ENCODE measurements around the gene SLC37A4. TPM values are rescaled to one million over a fixed set of nuclear protein-coding genes. Genes with fewer than 3 reads are reported as not detected.

Gene SLC37A4
- total and polyA plus RNA-seq, 2 of the 13 experiments (the other 11 are each of a cell fraction or from before 2014, with no cell fraction given), result 43.0 to 56.1 TPM

GRCh38 chr11:119030329-119031047 is at the start of gene SLC37A4 (continued):
- peak; percentile 88 for TF ChIP-seq ZNF574 (CRISPR knock-in tag; IDR thresholded peaks at IDR 0.05)
- no peak for TF ChIP-seq ATF5 (CRISPR knock-in tag; IDR thresholded peaks at IDR 0.05; ENCODE audit: low read depth)
- TF ChIP-seq KMT2B (CRISPR knock-in tag; IDR thresholded peaks at IDR 0.05), result peak; percentile 82; the same call in 1 of the 2 replicates
- TF ChIP-seq, protein P1, sequence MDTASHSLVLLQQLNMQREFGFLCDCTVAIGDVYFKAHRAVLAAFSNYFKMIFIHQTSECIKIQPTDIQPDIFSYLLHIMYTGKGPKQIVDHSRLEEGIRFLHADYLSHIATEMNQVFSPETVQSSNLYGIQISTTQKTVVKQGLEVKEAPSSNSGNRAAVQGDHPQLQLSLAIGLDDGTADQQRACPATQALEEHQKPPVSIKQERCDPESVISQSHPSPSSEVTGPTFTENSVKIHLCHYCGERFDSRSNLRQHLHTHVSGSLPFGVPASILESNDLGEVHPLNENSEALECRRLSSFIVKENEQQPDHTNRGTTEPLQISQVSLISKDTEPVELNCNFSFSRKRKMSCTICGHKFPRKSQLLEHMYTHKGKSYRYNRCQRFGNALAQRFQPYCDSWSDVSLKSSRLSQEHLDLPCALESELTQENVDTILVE (CRISPR knock-in tag; IDR thresholded peaks at IDR 0.05), result peak; percentile 91
- TF ChIP-seq GRHL1 (CRISPR knock-in tag; conservative IDR thresholded peaks at IDR 0.05), result no peak
- 0 out of 2 replicates have a peak, but pooled peaks have one; percentile 45 for TF ChIP-seq ZNF510 (CRISPR knock-in tag; IDR thresholded peaks at IDR 0.05; ENCODE audit: low read depth)
- TF ChIP-seq JUND (CRISPR knock-in tag; IDR thresholded peaks at IDR 0.05), result no peak
- no peak for TF ChIP-seq ZNF550 (CRISPR knock-in tag; IDR thresholded peaks at IDR 0.05; ENCODE audit: borderline replicate concordance)
- no peak for TF ChIP-seq ZNF816 (CRISPR knock-in tag; IDR thresholded peaks at IDR 0.05; ENCODE audit: borderline replicate concordance)
- no peak for TF ChIP-seq CHCHD3 (CRISPR knock-in tag; IDR thresholded peaks at IDR 0.05)
- TF ChIP-seq ZNF563 (CRISPR knock-in tag; IDR thresholded peaks at IDR 0.05), result no peak; the same call in 1 of the 2 replicates
- peak; percentile 77; the same call in 1 of the 2 replicates for TF ChIP-seq NFAT5 (CRISPR knock-in tag; IDR thresholded peaks at IDR 0.05)
- TF ChIP-seq U2AF2 (IDR thresholded peaks at IDR 0.05; ENCODE audit: low read depth, low read length), result no peak
- TF ChIP-seq ZBTB14 (CRISPR knock-in tag; IDR thresholded peaks at IDR 0.05), result no peak; the same call in 1 of the 2 replicates

Data from HepG2 (cell line).